ENCODE data around the gene C5AR1. TPM values are rescaled to one million over a fixed set of nuclear protein-coding genes. Genes with fewer than 3 reads are reported as not detected.
"Not testable (repeated sequence)": the region's sequence is repeated elsewhere in the genome, so short reads cannot be mapped to it uniquely, and the experiment has no call there.

The C5AR1 gene
- total and polyA plus RNA-seq, 2 experiments from 2014 or later, result 0.46 TPM; not detected in 1

DNA sequence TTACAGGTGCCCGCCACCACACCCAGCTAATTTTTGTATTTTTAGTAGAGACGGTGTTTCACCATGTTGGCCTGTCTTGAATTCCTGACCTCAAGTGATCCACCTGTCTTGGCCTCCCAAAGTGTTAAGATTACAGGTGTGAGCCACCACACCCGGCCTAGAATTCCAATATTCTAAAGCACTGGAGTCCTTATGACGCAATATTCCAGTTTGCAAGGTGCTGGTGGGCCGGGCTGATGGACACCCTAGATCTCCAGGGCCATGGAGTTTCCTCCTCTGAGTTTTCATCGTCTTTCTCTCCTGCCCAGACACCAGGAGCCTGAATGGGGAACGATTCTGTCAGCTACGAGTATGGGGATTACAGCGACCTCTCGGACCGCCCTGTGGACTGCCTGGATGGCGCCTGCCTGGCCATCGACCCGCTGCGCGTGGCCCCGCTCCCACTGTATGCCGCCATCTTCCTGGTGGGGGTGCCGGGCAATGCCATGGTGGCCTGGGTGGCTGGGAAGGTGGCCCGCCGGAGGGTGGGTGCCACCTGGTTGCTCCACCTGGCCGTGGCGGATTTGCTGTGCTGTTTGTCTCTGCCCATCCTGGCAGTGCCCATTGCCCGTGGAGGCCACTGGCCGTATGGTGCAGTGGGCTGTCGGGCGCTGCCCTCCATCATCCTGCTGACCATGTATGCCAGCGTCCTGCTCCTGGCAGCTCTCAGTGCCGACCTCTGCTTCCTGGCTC is 31.0 kb downstream of the C5AR1 start:
- DNase-seq, result no peak
- Histone ChIP-seq H3K27ac (no peak overlapping the region), H3K27me3 (replicated peaks; ENCODE audit: insufficient read depth) (no peaks in the 10 kb centered on the region), H4K20me1 (ENCODE audit: insufficient read depth) (no peaks in the 10 kb centered on the region), H3K9me3 (ENCODE audit: low read depth) (no peaks in the 10 kb centered on the region), H3K79me2 (ENCODE audit: insufficient read depth) (no peaks in the 10 kb centered on the region), H2AFZ (no peak overlapping the region), H3K4me2 (ENCODE audit: unreplicated experiment) (no peak overlapping the region), H3K4me1 (ENCODE audit: insufficient read depth) (no peaks in the 10 kb centered on the region), H3K9ac (no peak overlapping the region), H3K36me3 (ENCODE audit: low read depth) (no peaks in the 10 kb centered on the region), H3K9me2 (ENCODE audit: insufficient read depth) (no peaks in the 10 kb centered on the region), H3F3A (ENCODE audit: insufficient read depth) (no peaks in the 10 kb centered on the region), H3K4me3 (no peak overlapping the region)
- TF ChIP-seq EZH2 (IDR thresholded peaks at IDR 0.05; ENCODE audit: insufficient read depth, poor library complexity, severe bottlenecking), result no peak
- no peak for TF ChIP-seq EZH2phosphoT487 (IDR thresholded peaks at IDR 0.05; ENCODE audit: insufficient read depth, low read depth)
- in situ Hi-C loops (cut with MboI), result no loop called here
- 88% methylated on average over 26 to 29 of the region's 29 CpGs for WGBS, 2 experiments (ENCODE audit: low coverage in 1 of 2, low lambda C conversion rate in 2 of 2, missing lambda C conversion rate in 2 of 2)

GRCh38 chr19:47341734-47342133 is 32.1 kb downstream of the C5AR1 start:
- TF ChIP-seq EZH2phosphoT487 (IDR thresholded peaks at IDR 0.05; ENCODE audit: insufficient read depth, low read depth), result no peak
- no peak for TF ChIP-seq EZH2 (IDR thresholded peaks at IDR 0.05; ENCODE audit: insufficient read depth, poor library complexity, severe bottlenecking)
- H3K4me2 ChIP-seq (ENCODE audit: unreplicated experiment), result no peak overlapping the region
- H3K4me3 ChIP-seq, result no peak overlapping the region
- no peaks in the 10 kb centered on the region for H3F3A ChIP-seq (ENCODE audit: insufficient read depth)
- in situ Hi-C loops (cut with MboI), result no loop called here
- no peak overlapping the region for H3K27ac ChIP-seq
- no peaks in the 10 kb centered on the region for H3K4me1 ChIP-seq (ENCODE audit: insufficient read depth)
- no peaks in the 10 kb centered on the region for H3K36me3 ChIP-seq (ENCODE audit: low read depth)
- no peak for DNase-seq
- H3K9me3 ChIP-seq (ENCODE audit: low read depth), result no peaks in the 10 kb centered on the region
- no peak overlapping the region for H2AFZ ChIP-seq
- H3K27me3 ChIP-seq (replicated peaks; ENCODE audit: insufficient read depth), result no peaks in the 10 kb centered on the region
- no peaks in the 10 kb centered on the region for H3K79me2 ChIP-seq (ENCODE audit: insufficient read depth)
- H3K9ac ChIP-seq, result no peak overlapping the region
- WGBS, 2 experiments (ENCODE audit: low coverage in 1 of 2, low lambda C conversion rate in 2 of 2, missing lambda C conversion rate in 2 of 2), result 86 to 93% methylated on average over 4 of the region's 4 CpGs
- H3K9me2 ChIP-seq (ENCODE audit: insufficient read depth), result no peaks in the 10 kb centered on the region
- no peaks in the 10 kb centered on the region for H4K20me1 ChIP-seq (ENCODE audit: insufficient read depth)

DNA sequence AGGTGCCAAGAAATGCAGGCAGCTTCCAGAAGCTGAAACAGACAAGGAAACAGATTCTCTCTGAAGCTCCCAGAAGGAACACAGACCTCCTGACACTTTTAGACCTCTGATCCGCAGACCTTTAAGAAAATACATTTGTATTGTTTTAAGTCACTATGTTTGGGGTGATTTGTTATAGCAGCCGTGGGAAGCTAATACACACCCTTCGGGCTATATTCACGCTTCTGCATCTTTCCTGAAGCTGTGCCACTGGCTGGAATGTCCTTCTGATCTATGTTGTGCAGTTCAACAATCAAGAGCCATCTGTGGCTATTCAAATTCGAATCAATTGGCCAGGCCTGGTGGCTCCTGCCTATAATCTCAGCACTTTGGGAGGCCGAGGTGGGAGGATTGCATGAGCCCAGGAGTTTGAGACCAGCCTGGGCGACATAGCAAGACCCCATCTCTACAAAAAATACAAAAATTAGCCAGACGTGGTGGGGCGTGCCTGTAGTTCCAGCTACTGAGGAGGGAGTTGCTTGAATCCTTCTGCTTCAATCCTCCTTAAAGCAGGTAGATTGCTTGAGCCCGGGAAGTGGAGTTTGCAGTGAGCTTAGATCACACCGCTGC is 33.6 kb downstream of the C5AR1 start:
- no peaks in the 10 kb centered on the region for H3K4me1 ChIP-seq (ENCODE audit: insufficient read depth)
- no peaks in the 10 kb centered on the region for H3K79me2 ChIP-seq (ENCODE audit: insufficient read depth)
- no peak overlapping the region for H3K4me2 ChIP-seq (ENCODE audit: unreplicated experiment)
- no peaks in the 10 kb centered on the region for H3K9me2 ChIP-seq (ENCODE audit: insufficient read depth)
- H3K27ac ChIP-seq, result no peak overlapping the region
- no peaks in the 10 kb centered on the region for H3K36me3 ChIP-seq (ENCODE audit: low read depth)
- in situ Hi-C loops (cut with MboI), result no loop called here
- H4K20me1 ChIP-seq (ENCODE audit: insufficient read depth), result no peaks in the 10 kb centered on the region
- no peak overlapping the region for H2AFZ ChIP-seq
- WGBS, 2 experiments (ENCODE audit: low coverage in 1 of 2, low lambda C conversion rate in 2 of 2, missing lambda C conversion rate in 2 of 2), result 74 to 75% methylated on average over 11 of the region's 11 CpGs
- H3F3A ChIP-seq (ENCODE audit: insufficient read depth), result no peaks in the 10 kb centered on the region
- DNase-seq, result no peak
- H3K27me3 ChIP-seq (replicated peaks; ENCODE audit: insufficient read depth), result no peaks in the 10 kb centered on the region
- no peaks in the 10 kb centered on the region for H3K9me3 ChIP-seq (ENCODE audit: low read depth)
- no peak overlapping the region for H3K4me3 ChIP-seq
- TF ChIP-seq EZH2 (IDR thresholded peaks at IDR 0.05; ENCODE audit: insufficient read depth, poor library complexity, severe bottlenecking) (no peak), EZH2phosphoT487 (IDR thresholded peaks at IDR 0.05; ENCODE audit: insufficient read depth, low read depth) (no peak)
- no peak overlapping the region for H3K9ac ChIP-seq

- Histone ChIP-seq H3K27me3 (replicated peaks; ENCODE audit: insufficient read depth) (no peaks in the 10 kb centered on the region), H3K79me2 (ENCODE audit: insufficient read depth) (peaks cover 2% of the 10 kb centered on the region; the same call in 1 of the 2 replicates), H3K36me3 (ENCODE audit: low read depth) (no peaks in the 10 kb centered on the region), H3K4me3 (no peak overlapping the region), H3K9me3 (ENCODE audit: low read depth) (no peaks in the 10 kb centered on the region), H3K27ac (no peak overlapping the region), H3K4me1 (ENCODE audit: insufficient read depth) (no peaks in the 10 kb centered on the region), H4K20me1 (ENCODE audit: insufficient read depth) (no peaks in the 10 kb centered on the region), H3K9me2 (ENCODE audit: insufficient read depth) (no peaks in the 10 kb centered on the region), H3K9ac (no peak overlapping the region), H3F3A (ENCODE audit: insufficient read depth) (no peaks in the 10 kb centered on the region), H3K4me2 (ENCODE audit: unreplicated experiment) (no peak overlapping the region), H2AFZ (no peak overlapping the region)
- DNase-seq, result no peak
- WGBS, 2 experiments (ENCODE audit: low coverage in 1 of 2, low lambda C conversion rate in 2 of 2, missing lambda C conversion rate in 2 of 2), result 90 to 100% methylated on average over 1 of the region's 1 CpG
- TF ChIP-seq EZH2 (IDR thresholded peaks at IDR 0.05; ENCODE audit: insufficient read depth, poor library complexity, severe bottlenecking) (no peak), EZH2phosphoT487 (IDR thresholded peaks at IDR 0.05; ENCODE audit: insufficient read depth, low read depth) (no peak)
- in situ Hi-C loops (cut with MboI), result no loop called here
Measured at GRCh38 chr19:47344425-47344824, 34.8 kb downstream of the C5AR1 start.

GRCh38 chr19:47346024-47346423 is 36.4 kb downstream of the C5AR1 start:
- WGBS, 2 experiments (ENCODE audit: low coverage in 1 of 2, low lambda C conversion rate in 2 of 2, missing lambda C conversion rate in 2 of 2), result 75 to 77% methylated on average over 6 of the region's 6 CpGs
- H3K4me1 ChIP-seq (ENCODE audit: insufficient read depth); H3K9ac ChIP-seq: not testable (repeated sequence)

More at GRCh38 chr19:47346024-47346423, 36.4 kb downstream of the C5AR1 start:
- H3K9me3 ChIP-seq (ENCODE audit: low read depth); H3K27ac ChIP-seq; in situ Hi-C loops (cut with MboI); DNase-seq; H2AFZ ChIP-seq; H3K4me3 ChIP-seq; H3K36me3 ChIP-seq (ENCODE audit: low read depth); H4K20me1 ChIP-seq (ENCODE audit: insufficient read depth); H3K4me2 ChIP-seq (ENCODE audit: unreplicated experiment); H3F3A ChIP-seq (ENCODE audit: insufficient read depth); H3K9me2 ChIP-seq (ENCODE audit: insufficient read depth); H3K27me3 ChIP-seq (replicated peaks; ENCODE audit: insufficient read depth): not testable (repeated sequence)
- H3K79me2 ChIP-seq (ENCODE audit: insufficient read depth), result peaks cover 18% of the 10 kb centered on the region
